Stimulated activated CD8-positive, alpha-beta memory T cell treated with anti-CD3 and anti-CD28 coated beads, Interleukin-7, amount 100 ng/mL, for 48 hours (primary cell): ENCODE results near the gene ZNF316.
"Not testable (repeated sequence)": the region's sequence is repeated elsewhere in the genome, so short reads cannot be mapped to it uniquely, and the experiment has no call there.

Experiments
- DNase-seq, 2 donors: peaks; one replicate each; pipeline ENCODE4 v3.0.0-alpha.2; 2020; ENCODE audit warnings: low read depth in 1 of 2; ENCODE audit errors: extremely low read depth in 1 of 2

The ZNF316 gene

DNA sequence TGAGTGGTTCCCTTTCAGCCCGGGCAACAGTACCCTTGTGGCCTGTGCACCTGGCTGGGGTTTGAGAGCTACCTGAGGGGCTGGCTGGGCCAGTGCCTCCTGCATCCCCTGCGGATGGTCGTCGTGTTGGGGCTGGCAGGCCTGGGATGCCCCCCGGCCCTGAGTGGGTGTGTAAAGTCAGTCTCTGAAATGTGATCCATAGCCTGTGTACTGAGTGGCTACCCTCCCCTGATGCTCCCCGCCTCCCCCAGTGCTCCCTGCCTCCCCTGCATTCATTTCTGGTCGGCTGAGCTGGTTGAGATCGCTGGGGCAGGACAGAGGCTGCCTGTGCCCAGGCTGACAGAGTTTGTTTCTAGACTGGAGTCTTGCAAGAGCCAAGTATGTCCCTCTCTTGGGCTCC is 9.3 kb downstream of the ZNF316 start:
- no peak for DNase-seq

- no peak for DNase-seq
Observed at GRCh38 chr7:6647080-6647479, 10.0 kb downstream of the ZNF316 start.

GRCh38 chr7:6647541-6647940 is 10.4 kb downstream of the ZNF316 start:
- no peak for DNase-seq

GRCh38 chr7:6648066-6648814 is 11.1 kb downstream of the ZNF316 start:
- DNase-seq: no peak

DNA sequence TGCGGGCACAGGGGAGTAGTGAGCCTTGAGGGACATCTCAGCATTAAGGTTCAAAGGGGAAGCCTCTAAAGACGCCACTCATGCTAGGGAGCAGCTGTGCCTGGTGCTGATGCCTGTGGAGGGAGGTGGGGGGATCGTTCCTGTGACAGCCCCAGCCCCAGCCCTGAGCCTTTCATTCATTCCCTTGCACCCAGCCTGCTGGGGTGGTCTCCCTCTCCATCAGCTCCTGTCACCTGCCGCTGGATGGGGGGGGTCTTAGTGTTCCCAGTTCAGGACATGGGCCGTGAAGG is 11.6 kb downstream of the ZNF316 start:
- no peak for DNase-seq

GRCh38 chr7:6649241-6649961 is 12.3 kb downstream of the ZNF316 start:
- DNase-seq: no peak

DNA sequence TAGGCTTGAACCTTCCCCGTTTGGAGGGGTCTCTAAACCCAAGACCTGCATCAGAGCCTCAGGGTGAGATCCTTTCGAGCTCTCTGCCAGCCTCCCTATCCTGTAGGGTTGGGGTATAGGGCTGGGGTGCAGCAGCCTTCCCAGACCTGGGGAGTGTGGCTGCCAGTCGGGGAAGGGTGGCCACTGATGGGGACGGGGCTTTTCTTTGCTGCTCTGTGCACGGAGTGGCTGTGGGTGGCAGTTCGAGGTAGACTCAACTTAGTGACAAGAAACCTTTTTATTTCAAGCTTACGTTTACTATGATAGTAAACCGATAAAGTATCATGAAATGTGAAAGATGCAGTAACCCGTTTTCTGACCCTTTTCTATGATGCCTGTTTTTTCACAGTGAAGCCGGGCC is 13.0 kb downstream of the ZNF316 start:
- DNase-seq: no peak

- DNase-seq: no peak
Observed at GRCh38 chr7:6650521-6651011, 13.4 kb downstream of the ZNF316 start.

- no peak for DNase-seq
Observed at GRCh38 chr7:6651851-6652445, 14.8 kb downstream of the ZNF316 start.

- no peak for DNase-seq
Observed at GRCh38 chr7:6652446-6653011, 15.4 kb downstream of the ZNF316 start.

DNA sequence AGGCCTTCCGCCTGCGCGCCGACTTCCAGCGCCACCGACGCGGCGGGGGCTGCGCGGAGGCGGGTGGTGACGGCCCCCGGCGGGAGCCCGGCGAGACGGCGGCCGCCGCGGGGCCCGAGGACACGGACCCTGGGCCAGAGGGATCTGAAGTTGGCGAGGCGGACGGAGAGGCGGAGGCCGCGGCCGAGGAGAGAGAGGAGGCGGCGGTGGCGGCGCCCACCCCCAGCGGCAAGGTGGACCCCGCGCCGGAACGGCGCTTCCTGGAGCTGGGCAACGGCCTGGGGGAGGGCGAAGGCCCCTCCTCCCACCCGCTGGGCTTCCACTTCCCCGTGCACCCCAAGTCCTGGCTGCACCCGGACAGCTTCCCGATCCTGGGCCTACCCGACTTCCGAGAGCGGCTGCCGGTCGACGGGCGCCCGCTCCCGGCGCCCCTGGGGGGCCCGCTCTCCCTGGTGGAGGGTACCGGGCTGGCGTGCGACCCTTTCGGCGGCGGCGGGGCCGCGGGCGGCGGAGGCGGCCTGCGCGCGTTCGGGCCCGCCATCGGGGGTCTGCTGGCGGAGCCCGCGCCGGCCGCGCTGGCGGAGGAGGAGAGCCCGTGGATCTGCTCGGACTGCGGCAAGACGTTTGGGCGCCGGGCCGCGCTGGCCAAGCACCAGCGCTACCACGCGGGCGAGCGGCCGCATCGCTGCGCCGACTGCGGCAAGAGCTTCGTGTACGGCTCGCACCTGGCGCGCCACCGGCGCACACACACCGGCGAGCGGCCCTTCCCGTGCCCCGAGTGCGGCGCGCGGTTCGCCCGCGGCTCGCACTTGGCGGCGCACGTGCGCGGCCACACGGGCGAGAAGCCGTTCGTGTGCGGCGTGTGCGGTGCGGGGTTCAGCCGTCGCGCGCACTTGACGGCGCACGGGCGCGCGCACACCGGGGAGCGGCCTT is 16.2 kb downstream of the ZNF316 start:
- no peak for DNase-seq

GRCh38 chr7:6654113-6654841 is 17.2 kb downstream of the ZNF316 start:
- DNase-seq: no peak

- DNase-seq: no peak
Observed at GRCh38 chr7:6654842-6655610, 17.9 kb downstream of the ZNF316 start.

- no peak for DNase-seq
Observed at GRCh38 chr7:6655636-6656385, 18.7 kb downstream of the ZNF316 start.

DNA sequence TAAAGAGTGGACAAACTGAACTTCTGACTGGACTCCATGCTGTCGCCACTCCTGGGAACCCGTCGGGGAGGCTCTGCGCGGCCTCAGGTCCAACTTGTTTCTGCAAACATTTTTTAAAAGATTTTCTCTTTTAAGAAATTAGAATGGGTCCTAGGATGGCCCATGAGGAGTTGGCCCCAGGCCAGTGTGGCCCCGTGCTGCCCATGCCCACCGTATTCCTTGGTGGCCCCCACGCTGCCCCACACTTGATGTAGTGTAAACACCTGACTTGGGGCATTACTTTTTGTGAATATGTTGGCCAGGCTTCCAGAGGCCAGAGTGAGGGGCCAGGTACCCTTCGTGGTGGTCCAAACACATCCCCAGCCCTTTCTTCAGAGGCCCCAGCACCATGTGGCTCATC is 19.3 kb downstream of the ZNF316 start:
- no peak for DNase-seq

DNA sequence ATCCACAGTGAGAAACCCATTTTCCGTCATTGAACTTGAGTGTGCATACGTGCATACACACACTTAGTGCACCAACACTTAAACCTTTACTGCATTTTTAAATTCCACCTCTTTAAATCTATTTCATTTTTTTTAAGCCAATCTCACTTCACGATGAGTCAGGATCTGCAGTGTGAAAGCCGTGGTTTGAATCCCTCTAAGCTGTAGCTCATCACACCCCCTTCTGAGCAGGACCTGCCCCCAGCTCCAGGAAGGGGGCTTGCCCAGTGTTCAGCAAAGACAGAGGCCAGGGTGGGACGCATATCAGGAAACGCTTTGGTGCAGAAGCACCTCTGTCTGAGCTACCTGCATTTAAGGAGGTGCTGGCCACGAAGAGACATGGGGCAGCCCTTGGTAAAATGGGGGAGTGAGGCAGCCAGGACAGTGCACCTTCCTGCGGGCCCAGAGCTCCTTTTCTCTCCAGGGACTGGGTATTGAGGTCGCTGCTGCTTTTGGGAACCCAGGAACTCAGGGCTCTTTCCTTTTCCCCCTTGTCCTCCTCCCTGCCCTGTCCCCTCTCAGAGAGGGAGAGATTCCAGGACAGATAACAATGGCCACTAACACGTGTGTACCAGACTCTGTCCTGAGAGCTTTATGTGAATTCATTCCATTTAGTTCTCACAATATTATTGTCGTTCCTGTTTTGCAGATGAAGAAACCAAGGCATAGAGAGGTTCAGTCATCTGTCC is 21.7 kb downstream of the ZNF316 start:
- DNase-seq: no peak

GRCh38 chr7:6670851-6671250 is 33.7 kb downstream of the ZNF316 start:
- not testable (repeated sequence) for DNase-seq
